Endothelial cell of umbilical vein (primary cell): Measurements from ENCODE around the gene PCDH9.

Experiments
- EZH2 ChIP-seq: IDR thresholded peaks from 2 replicates; pipeline ENCODE4 v1.6.1; 2012; ENCODE audit warnings: borderline replicate concordance, low read depth, mild to moderate bottlenecking, moderate library complexity, low read length, inconsistent platforms; ENCODE audit not compliant: severe bottlenecking
- GATA2 ChIP-seq: IDR thresholded peaks from 2 replicates; pipeline ENCODE4 v1.7.0; 2011; ENCODE audit warnings: low read depth, mild to moderate bottlenecking, moderate library complexity, mixed read lengths, low read length; ENCODE audit not compliant: insufficient read length, insufficient read depth
- JUN ChIP-seq: IDR thresholded peaks from 2 replicates; pipeline ENCODE4 v1.6.1; 2011; ENCODE audit warnings: borderline replicate concordance, low read depth; ENCODE audit not compliant: insufficient read length, insufficient read depth
- POLR2A ChIP-seq: IDR thresholded peaks from 2 replicates; pipeline ENCODE4 v1.6.1; 2012; ENCODE audit warnings: low read depth, mild to moderate bottlenecking, control low read depth, low read length
- POLR2AphosphoS5 ChIP-seq: IDR thresholded peaks from 2 replicates; pipeline ENCODE4 v1.6.1; 2012; ENCODE audit warnings: low read depth, mild to moderate bottlenecking, control low read depth, low read length, moderate library complexity; ENCODE audit not compliant: insufficient read depth
- TF ChIP-seq, protein P1 (sequence below), 2 donors: IDR thresholded peaks; 1 replicate in 1 of 2; 2 replicates in 1 of 2; pipeline ENCODE4 v1.5.1; 2011; ENCODE audit warnings: low read length in 2 of 2, mild to moderate bottlenecking in 2 of 2, moderate library complexity in 2 of 2, control low read depth in 1 of 2, inconsistent platforms in 1 of 2, low read depth in 1 of 2; ENCODE audit not compliant: insufficient read depth in 1 of 2; ENCODE audit errors: extremely low read depth in 1 of 2
- TF ChIP-seq, protein P2 (sequence below): IDR thresholded peaks from 2 replicates; pipeline ENCODE4 v1.6.1; 2011; ENCODE audit not compliant: insufficient read depth, insufficient read length

DNA sequence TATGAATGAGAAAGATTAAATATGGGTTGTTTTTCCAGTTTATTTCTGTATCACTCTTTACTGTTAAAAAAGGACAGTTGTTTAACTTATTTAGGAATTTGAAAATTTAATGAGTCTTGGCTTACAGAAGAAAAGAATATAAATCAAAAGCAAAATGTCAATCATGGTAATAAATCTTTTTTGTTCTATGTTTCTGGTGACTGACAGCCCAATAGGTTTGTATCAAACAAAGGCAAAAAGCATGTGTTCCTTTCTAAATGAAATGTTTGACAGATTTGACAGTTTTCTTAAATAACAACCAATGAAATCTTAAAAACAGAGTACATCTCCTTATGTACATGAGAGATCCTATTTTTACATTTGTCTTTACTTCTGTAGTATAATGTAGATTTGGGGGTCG lies 11.0 kb downstream of the PCDH9 start:
- no peak for TF ChIP-seq EZH2
- TF ChIP-seq GATA2, result no peak
- TF ChIP-seq, protein P1, sequence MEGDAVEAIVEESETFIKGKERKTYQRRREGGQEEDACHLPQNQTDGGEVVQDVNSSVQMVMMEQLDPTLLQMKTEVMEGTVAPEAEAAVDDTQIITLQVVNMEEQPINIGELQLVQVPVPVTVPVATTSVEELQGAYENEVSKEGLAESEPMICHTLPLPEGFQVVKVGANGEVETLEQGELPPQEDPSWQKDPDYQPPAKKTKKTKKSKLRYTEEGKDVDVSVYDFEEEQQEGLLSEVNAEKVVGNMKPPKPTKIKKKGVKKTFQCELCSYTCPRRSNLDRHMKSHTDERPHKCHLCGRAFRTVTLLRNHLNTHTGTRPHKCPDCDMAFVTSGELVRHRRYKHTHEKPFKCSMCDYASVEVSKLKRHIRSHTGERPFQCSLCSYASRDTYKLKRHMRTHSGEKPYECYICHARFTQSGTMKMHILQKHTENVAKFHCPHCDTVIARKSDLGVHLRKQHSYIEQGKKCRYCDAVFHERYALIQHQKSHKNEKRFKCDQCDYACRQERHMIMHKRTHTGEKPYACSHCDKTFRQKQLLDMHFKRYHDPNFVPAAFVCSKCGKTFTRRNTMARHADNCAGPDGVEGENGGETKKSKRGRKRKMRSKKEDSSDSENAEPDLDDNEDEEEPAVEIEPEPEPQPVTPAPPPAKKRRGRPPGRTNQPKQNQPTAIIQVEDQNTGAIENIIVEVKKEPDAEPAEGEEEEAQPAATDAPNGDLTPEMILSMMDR (IDR thresholded peaks at IDR 0.05; ENCODE audit: extremely low read depth in 1 of 2, insufficient read depth in 1 of 2, low read depth in 1 of 2, low read length in 2 of 2), result no peak
- no peak for TF ChIP-seq JUN
- TF ChIP-seq POLR2A, result no peak
- TF ChIP-seq, protein P2, sequence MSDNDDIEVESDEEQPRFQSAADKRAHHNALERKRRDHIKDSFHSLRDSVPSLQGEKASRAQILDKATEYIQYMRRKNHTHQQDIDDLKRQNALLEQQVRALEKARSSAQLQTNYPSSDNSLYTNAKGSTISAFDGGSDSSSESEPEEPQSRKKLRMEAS, result no peak
- no peak for TF ChIP-seq POLR2AphosphoS5
